GM12872 (cell line): ENCODE measurements around the gene SLC30A4.

Experiments
- CTCF ChIP-seq: IDR thresholded peaks from 3 replicates; pipeline ENCODE4 v1.5.1; 2011; ENCODE audit warnings: low read depth, mild to moderate bottlenecking, low read length, moderate library complexity; ENCODE audit not compliant: insufficient read depth

Gene SLC30A4

GRCh38 chr15:45522328-45523165, at the start of gene SLC30A4:
SLC30A4 (minus strand) TSS chr15:45522755; CDS start chr15:45522354, 401 bp downstream.
- TF ChIP-seq CTCF, result peak; percentile 53; the same call in 2 of the 3 replicates

GRCh38 chr15:45555934-45556608, 33.5 kb upstream of the SLC30A4 start:
- TF ChIP-seq CTCF, result no peak

- TF ChIP-seq CTCF, result no peak
Measured at GRCh38 chr15:45551676-45552075, 29.1 kb upstream of the SLC30A4 start.

- TF ChIP-seq CTCF, result no peak
Measured at GRCh38 chr15:45550436-45550835, 27.9 kb upstream of the SLC30A4 start.

- no peak for TF ChIP-seq CTCF
Measured at GRCh38 chr15:45549541-45550220, 27.1 kb upstream of the SLC30A4 start.

- TF ChIP-seq CTCF, result no peak
Measured at GRCh38 chr15:45548753-45549520, 26.4 kb upstream of the SLC30A4 start.
